Suprapubic skin (tissue), 4 donors: ENCODE results near the gene NPS. TPM values are rescaled to one million over a fixed set of nuclear protein-coding genes. Genes with fewer than 3 reads are reported as not detected.

Experiments used
- DNase-seq, 2 donors: peaks; one replicate each; pipeline ENCODE4 v3.0.0-alpha.2; 2019; ENCODE audit warnings: low spot score in 2 of 2
- H3K27ac ChIP-seq: fragments of 200-600 bp; sonication (generic); one replicate; pipeline ENCODE4 v1.5.1; 2019
- H3K27me3 ChIP-seq: fragments of 200-600 bp; sonication (generic); one replicate; pipeline ENCODE4 v1.5.1; 2019
- H3K36me3 ChIP-seq: fragments of 200-600 bp; sonication (generic); one replicate; pipeline ENCODE4 v1.5.1; 2019
- H3K4me1 ChIP-seq: fragments of 200-600 bp; sonication (generic); one replicate; pipeline ENCODE4 v1.5.1; 2019
- H3K4me3 ChIP-seq: fragments of 200-600 bp; sonication (generic); one replicate; pipeline ENCODE4 v1.5.1; 2019; ENCODE audit warnings: mild to moderate bottlenecking
- H3K9me3 ChIP-seq: fragments of 200-600 bp; sonication (generic); one replicate; pipeline ENCODE4 v1.5.1; 2019
- EP300 ChIP-seq: sonication (generic); formaldehyde crosslinking; IDR thresholded peaks from one replicate; pipeline ENCODE4 v1.6.1; 2017; ENCODE audit warnings: antibody characterized with exemption
- POLR2A ChIP-seq, 2 donors: fragments of 450-650 bp; IDR thresholded peaks; one replicate each; pipeline ENCODE4 v1.6.1; 2017; ENCODE audit warnings: antibody characterized with exemption in 2 of 2, mild to moderate bottlenecking in 2 of 2, moderate library complexity in 2 of 2
- POLR2AphosphoS5 ChIP-seq, 3 donors: sonication (generic); formaldehyde crosslinking; IDR thresholded peaks; one replicate each; pipeline ENCODE4 v1.6.1; 2017; ENCODE audit warnings: antibody characterized with exemption in 3 of 3
- WGBS: methylation state at CpG from one replicate; pipeline ENCODE4 v1.1.5; 2018; 5-methylcytosine and 5-hydroxymethylcytosine counted together
- total RNA-seq, 4 donors: library from RNA; depleted of rRNA; stranded (reverse); fragments of >200 nt; gene quantifications; one replicate each; pipeline ENCODE4 v1.1.0, GENCODE V29; 2016
- TF ChIP-seq, protein P1 (sequence below), 2 donors: fragments of 200-600 bp in 1 of 2; fragments of 450-650 bp in 1 of 2; sonication (generic) in 1 of 2; IDR thresholded peaks; one replicate each; pipeline ENCODE4 v1.5.1; 2016 to 2019; ENCODE audit warnings: antibody characterized with exemption in 2 of 2, mild to moderate bottlenecking in 1 of 2, moderate library complexity in 1 of 2

Gene NPS
- total RNA-seq, 4 donors from 2014 or later: not detected

DNA sequence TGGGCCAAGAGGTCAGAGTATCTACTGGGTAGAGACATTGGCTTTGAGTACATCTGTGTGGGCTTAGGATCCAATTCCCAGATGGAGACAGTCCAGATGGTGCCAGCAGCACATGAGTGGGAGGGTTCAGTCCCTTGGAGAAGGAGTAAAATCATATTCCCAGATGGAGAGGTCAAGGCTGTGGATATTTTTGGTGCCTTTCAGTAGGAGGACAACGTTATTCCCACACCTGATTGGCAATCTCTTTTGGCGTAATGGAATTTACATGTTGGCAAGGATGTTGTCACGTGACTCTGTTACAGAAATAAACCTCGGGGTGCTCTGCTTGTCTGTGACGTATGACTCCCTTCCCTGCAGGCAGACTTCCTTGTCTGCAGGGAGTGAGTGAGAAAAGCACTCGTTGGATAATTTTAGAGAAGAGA, 27.6 kb downstream of the NPS start:
- Histone ChIP-seq H3K36me3 (no peaks in the 10 kb centered on the region), H3K4me1 (peaks cover 5% of the 10 kb centered on the region), H3K27me3 (peaks cover 9% of the 10 kb centered on the region), H3K4me3 (no peak overlapping the region), H3K9me3 (no peaks in the 10 kb centered on the region), H3K27ac (no peak overlapping the region)
- 10% methylated on average over 6 of the region's 6 CpGs for WGBS
- DNase-seq: no peak
- TF ChIP-seq EP300 (no peak), POLR2A (IDR thresholded peaks at IDR 0.05) (no peak), POLR2AphosphoS5 (IDR thresholded peaks at IDR 0.05) (no peak)
- TF ChIP-seq, protein P1, sequence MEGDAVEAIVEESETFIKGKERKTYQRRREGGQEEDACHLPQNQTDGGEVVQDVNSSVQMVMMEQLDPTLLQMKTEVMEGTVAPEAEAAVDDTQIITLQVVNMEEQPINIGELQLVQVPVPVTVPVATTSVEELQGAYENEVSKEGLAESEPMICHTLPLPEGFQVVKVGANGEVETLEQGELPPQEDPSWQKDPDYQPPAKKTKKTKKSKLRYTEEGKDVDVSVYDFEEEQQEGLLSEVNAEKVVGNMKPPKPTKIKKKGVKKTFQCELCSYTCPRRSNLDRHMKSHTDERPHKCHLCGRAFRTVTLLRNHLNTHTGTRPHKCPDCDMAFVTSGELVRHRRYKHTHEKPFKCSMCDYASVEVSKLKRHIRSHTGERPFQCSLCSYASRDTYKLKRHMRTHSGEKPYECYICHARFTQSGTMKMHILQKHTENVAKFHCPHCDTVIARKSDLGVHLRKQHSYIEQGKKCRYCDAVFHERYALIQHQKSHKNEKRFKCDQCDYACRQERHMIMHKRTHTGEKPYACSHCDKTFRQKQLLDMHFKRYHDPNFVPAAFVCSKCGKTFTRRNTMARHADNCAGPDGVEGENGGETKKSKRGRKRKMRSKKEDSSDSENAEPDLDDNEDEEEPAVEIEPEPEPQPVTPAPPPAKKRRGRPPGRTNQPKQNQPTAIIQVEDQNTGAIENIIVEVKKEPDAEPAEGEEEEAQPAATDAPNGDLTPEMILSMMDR (IDR thresholded peaks at IDR 0.05): no peak

DNA sequence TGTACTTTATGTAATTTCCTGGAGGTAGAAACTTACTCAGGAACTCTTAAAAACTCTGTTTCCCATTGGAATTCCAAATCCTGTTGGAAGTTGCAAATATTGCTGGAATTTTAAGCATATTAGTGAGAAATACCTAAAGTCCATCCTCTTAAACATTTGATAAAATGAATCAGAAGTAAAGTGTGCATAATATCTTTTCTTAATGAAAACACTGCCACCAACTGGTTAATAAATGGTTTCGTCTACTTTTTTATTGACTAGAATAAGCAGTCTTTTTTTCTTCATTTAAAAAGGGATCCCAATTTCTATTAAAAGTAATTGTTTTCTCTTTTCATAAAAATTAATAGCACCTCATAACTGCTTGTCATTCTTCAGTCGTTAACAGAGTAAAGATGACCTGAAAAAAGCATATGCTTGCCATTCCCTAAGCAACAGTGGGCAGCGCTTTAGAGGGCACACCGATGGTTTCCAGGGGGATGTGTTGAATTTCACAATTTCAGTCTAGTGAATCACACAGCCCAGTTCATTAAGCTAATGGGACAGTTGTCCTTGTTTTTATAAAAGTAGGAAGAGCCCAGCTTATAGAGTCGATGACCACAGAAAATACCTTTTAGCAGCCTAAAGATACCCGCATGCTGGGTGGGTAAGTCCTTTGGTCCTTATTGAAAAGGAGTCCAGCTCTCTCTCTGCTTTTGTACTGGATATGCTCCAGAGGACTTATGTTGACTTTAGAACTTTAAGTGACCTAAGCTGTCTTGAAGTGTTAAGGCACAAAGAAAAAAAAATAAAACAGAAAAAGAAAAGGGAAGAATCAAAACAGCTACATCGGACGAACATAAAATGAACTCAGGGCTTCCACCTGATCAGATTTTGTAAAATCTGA, 28.5 kb downstream of the NPS start:
- no peaks in the 10 kb centered on the region for H3K9me3 ChIP-seq
- H3K27ac ChIP-seq: no peak overlapping the region
- TF ChIP-seq EP300: no peak
- TF ChIP-seq POLR2AphosphoS5 (IDR thresholded peaks at IDR 0.05): no peak
- TF ChIP-seq, protein P1 (IDR thresholded peaks at IDR 0.05): no peak
- no peak for TF ChIP-seq POLR2A (IDR thresholded peaks at IDR 0.05)
- H3K27me3 ChIP-seq: peaks cover 10% of the 10 kb centered on the region
- no peak for DNase-seq
- H3K4me1 ChIP-seq: peaks cover 5% of the 10 kb centered on the region
- WGBS: 75% methylated on average over 8 of the region's 8 CpGs
- H3K4me3 ChIP-seq: no peak overlapping the region
- no peaks in the 10 kb centered on the region for H3K36me3 ChIP-seq

DNA sequence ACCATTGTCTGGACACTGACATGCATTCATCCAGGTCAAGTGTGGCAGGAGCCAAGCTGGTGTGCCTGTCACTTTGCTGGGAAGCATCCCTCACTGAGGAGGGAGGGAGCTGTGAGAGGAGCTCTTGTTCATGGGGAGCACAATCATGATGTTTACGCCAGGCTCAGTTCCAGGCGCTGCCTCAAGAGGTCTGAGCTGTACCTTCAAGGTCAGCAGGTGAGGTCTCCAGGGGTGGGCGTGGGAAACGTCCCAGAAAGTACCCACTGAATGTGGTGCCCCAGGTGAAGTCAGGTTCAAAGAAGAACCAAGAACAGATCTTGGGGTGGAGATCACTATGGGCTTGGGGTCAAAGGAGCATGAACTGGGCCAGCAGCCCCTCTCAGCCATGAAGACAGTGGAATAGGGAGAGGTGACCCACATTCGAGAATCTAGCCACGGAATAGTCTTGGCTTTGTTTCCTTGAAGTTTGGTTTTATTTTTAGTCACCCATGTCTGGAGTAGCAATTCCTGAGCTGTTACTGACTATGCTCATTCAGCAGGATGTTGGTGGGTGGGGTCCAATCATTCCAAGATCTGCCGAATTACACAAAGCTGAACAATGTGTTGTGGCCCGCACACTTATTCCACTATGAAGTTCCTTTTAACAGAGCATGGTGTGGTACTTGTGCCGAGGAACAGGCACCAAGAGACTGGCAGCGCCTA, 29.3 kb downstream of the NPS start:
- no peak overlapping the region for H3K4me3 ChIP-seq
- peaks cover 12% of the 10 kb centered on the region for H3K27me3 ChIP-seq
- H3K4me1 ChIP-seq: peaks cover 5% of the 10 kb centered on the region
- H3K27ac ChIP-seq: no peak overlapping the region
- DNase-seq: no peak
- H3K9me3 ChIP-seq: no peaks in the 10 kb centered on the region
- WGBS: 58% methylated on average over 10 of the region's 10 CpGs
- H3K36me3 ChIP-seq: no peaks in the 10 kb centered on the region
- no peak for TF ChIP-seq POLR2A (IDR thresholded peaks at IDR 0.05)
- TF ChIP-seq EP300: no peak
- TF ChIP-seq POLR2AphosphoS5 (IDR thresholded peaks at IDR 0.05): no peak
- TF ChIP-seq, protein P1 (IDR thresholded peaks at IDR 0.05): no peak

DNA sequence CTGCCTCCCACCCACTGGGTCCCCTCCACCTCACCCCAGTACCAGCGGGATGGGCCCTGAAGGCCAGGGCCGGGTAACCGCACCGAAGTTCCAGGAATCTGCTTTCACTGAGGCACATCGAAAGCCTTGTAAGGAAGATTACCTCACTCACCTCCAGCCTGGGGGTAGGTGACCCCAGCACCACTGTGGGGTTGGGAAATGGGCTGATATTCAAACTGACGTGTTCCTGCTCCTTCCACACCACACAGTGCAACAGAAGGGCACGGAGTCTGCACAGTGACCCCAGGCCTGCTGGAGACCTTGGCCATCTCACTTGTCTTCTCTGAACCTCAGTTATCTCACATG, 29.8 kb downstream of the NPS start:
- Histone ChIP-seq H3K4me3 (no peak overlapping the region), H3K4me1 (peaks cover 5% of the 10 kb centered on the region), H3K36me3 (no peaks in the 10 kb centered on the region), H3K27me3 (peaks cover 15% of the 10 kb centered on the region), H3K9me3 (no peaks in the 10 kb centered on the region), H3K27ac (no peak overlapping the region)
- no peak for DNase-seq
- no peak for TF ChIP-seq POLR2AphosphoS5 (IDR thresholded peaks at IDR 0.05)
- TF ChIP-seq, protein P1 (IDR thresholded peaks at IDR 0.05): no peak
- TF ChIP-seq POLR2A (IDR thresholded peaks at IDR 0.05): no peak
- no peak for TF ChIP-seq EP300
- WGBS: 90% methylated on average over 7 of the region's 7 CpGs

DNA sequence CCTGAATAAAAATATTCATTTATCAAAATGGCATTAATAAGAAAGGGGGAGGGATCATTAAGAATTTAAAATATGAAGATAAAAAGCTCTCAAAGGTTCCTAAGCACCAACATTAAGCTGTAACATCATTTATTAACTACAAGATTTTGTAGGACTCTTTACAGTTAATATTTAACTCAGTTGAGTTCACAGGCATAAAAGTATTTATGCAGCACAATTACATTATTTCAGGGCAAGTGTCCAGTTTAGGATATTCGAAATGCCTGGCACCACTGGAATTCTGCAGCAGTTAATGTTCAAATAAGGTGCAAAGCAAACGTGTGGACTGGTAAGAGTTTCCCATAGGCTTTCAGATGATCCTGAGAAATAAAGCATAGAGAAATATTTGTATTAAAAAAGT, 30.5 kb downstream of the NPS start:
- Histone ChIP-seq H3K4me3 (no peak overlapping the region), H3K27ac (no peak overlapping the region), H3K36me3 (no peaks in the 10 kb centered on the region), H3K4me1 (peaks cover 5% of the 10 kb centered on the region), H3K9me3 (no peaks in the 10 kb centered on the region), H3K27me3 (peaks cover 17% of the 10 kb centered on the region)
- TF ChIP-seq, protein P1 (IDR thresholded peaks at IDR 0.05): no peak
- TF ChIP-seq POLR2A (IDR thresholded peaks at IDR 0.05) (no peak), EP300 (no peak), POLR2AphosphoS5 (IDR thresholded peaks at IDR 0.05) (no peak)
- 59% methylated on average over 2 of the region's 2 CpGs for WGBS
- DNase-seq: no peak
